T-helper 17 cell (primary cell): Measurements from ENCODE around the gene TAP2. TPM values are rescaled to one million over a fixed set of nuclear protein-coding genes. Genes with fewer than 3 reads are reported as not detected.

Source experiments
- ATAC-seq: fragments of 150-1000 bp; cut with Tn5 transposase; 2 replicates; pipeline ENCODE4 v1.10.0; 2021; ENCODE audit warnings: mild to moderate bottlenecking, moderate library complexity
- DNase-seq, 3 donors: peaks; one replicate each; pipeline versions ENCODE4 v3.0.0 to v3.0.0-alpha.2; 2020 to 2021
- H3K9me3 ChIP-seq: one replicate; pipeline ENCODE4 v1.7.0; 2013; ENCODE audit warnings: low read length, mild to moderate bottlenecking; ENCODE audit not compliant: control insufficient read depth, poor library complexity, severe bottlenecking
- H3K27ac Mint-ChIP-seq: one replicate; pipeline ENCODE4 v1.8.0; 2022; ENCODE audit warnings: mild to moderate bottlenecking, moderate library complexity, mixed read lengths
- H3K27me3 Mint-ChIP-seq: one replicate; pipeline ENCODE4 v1.8.0; 2022; ENCODE audit warnings: mixed read lengths
- H3K36me3 Mint-ChIP-seq: one replicate; pipeline ENCODE4 v1.8.0; 2022; ENCODE audit warnings: low read depth, mixed read lengths
- H3K4me1 Mint-ChIP-seq: one replicate; pipeline ENCODE4 v1.8.0; 2022; ENCODE audit warnings: mild to moderate bottlenecking, mixed read lengths
- H3K4me3 Mint-ChIP-seq: one replicate; pipeline ENCODE4 v1.8.0; 2022; ENCODE audit warnings: mild to moderate bottlenecking, moderate library complexity, mixed read lengths
- total RNA-seq, 4 donors: library from RNA in 2 of 4; stranded (reverse) in 2 of 4; gene quantifications; one replicate each; pipeline ENCODE4 v1.2.3 and lab custom pipeline; 2022 to 2026

Gene TAP2
- total RNA-seq, 2 donors from 2014 or later, result 92.6 to 103 TPM

DNA sequence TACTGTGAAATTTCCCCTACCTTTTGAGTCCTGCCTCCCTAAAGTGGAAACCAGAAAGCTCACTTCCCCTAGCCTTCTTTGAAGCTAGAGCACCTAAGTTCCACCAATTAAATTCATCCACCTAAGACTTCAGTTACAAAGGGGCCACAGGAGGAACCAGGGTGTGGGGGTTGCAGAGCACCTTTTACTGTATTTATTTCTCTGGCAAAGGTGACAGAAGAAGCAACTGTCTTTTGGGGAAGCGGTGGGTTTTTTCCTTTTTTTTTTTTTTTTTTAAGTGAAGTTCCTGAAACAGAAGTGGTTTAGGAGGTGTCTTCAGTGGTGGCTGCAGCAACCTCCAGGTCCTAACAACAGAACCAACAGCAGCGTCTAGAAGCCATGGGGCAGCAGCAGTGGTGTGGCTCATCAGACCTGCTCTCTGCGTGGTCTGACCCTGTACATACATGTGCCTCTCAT is 28.5 kb upstream of the TAP2 start:
- peak overlapping the region; percentile 43 for H3K4me3 Mint-ChIP-seq

DNA sequence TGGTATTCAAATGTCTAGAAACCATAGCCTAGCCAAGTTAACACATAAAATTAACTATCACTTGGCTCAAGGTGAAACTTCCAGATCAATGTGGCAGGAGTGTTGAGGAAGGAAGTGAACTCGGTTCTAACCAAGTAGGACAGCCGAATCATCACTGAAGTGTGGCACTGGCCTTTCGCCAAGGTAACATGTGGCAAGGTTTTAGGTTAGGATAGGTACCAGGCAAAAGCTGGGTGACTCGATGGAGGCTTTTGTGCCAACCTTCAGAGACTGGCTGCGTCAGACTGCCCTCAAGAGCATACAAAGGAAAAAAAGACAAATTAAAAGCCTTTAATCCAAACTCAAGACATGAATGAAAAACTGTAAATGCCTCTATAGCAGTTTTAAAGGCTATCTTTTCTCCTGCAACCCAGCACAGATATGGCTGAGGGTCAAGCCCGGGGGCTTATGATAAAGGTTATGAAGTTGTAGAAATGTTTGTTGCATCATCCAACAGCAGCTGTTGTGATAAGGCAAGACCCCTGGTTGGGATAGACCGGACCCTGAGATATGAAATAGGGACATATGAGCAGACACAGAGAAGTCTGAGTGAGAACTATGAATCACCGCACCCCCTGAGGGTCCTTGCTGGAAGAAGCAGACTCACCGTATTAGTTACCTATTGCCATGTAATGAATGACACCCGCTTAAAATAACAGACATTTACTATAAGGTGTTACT is 27.3 kb upstream of the TAP2 start:
- Mint-ChIP-seq H3K27me3 (no peaks in the 10 kb centered on the region), H3K4me3 (no peak overlapping the region), H3K36me3 (peaks cover 2% of the 10 kb centered on the region), H3K4me1 (peaks cover 21% of the 10 kb centered on the region), H3K27ac (peak overlapping the region; percentile 68)
- DNase-seq (no peak), ATAC-seq (no peak)
- H3K9me3 ChIP-seq, result no peaks in the 10 kb centered on the region

More for the DNA sequence above, 28.5 kb upstream of the TAP2 start:
- Mint-ChIP-seq H3K4me1 (peaks cover 19% of the 10 kb centered on the region), H3K36me3 (peaks cover 2% of the 10 kb centered on the region), H3K27ac (peak overlapping the region; percentile 68), H3K27me3 (no peaks in the 10 kb centered on the region)
- no peaks in the 10 kb centered on the region for H3K9me3 ChIP-seq
- peak; percentile 65 for ATAC-seq
- no peak for DNase-seq

DNA sequence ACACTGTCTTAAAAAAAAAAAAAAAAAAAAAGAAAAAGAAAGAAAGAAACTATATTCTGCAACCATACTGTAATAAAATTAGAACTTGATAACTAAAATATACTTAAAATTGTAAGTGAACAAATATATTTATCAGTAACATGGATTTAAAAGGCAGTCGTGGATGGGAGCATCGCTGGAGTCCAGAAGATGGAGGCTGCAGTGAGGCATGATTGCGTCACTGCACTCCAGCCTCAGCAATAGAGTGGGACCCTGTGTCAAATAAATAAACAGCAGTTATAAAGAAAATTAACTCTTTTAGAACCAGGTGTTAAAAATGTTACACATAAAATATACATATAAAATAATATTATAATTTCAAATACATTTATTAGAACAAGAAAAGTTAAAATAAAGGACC is 24.2 kb upstream of the TAP2 start:
- no peaks in the 10 kb centered on the region for H3K27me3 Mint-ChIP-seq
- no peak overlapping the region for H3K27ac Mint-ChIP-seq
- H3K4me1 Mint-ChIP-seq, result peaks cover 29% of the 10 kb centered on the region
- no peak overlapping the region for H3K4me3 Mint-ChIP-seq
- no peaks in the 10 kb centered on the region for H3K9me3 ChIP-seq
- DNase-seq, result no peak
- ATAC-seq, result no peak
- H3K36me3 Mint-ChIP-seq, result peaks cover 2% of the 10 kb centered on the region

DNA sequence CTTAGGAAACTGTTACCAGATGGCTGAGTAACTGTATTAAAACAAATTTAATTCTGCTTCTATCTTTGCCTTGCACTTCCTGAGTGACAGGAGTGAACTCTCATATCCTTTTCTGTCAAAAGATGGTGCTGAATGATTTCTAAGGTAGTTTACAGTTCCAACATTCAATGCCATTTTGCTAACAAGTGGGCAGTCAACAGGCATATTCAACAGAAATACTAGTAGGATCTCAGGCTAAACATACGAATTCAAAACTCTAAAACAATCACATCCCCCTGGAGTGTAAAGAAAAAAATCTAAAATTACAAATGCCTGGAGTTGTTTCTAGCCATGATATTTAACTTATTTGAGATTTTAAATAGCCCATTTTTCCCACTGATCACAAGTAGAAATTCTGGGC is 22.1 kb upstream of the TAP2 start:
- ATAC-seq, result no peak
- no peaks in the 10 kb centered on the region for H3K9me3 ChIP-seq
- Mint-ChIP-seq H3K4me1 (peaks cover 35% of the 10 kb centered on the region), H3K4me3 (no peak overlapping the region), H3K27ac (peak overlapping the region; percentile 83), H3K27me3 (no peaks in the 10 kb centered on the region), H3K36me3 (peaks cover 9% of the 10 kb centered on the region)
- DNase-seq, result no peak

DNA sequence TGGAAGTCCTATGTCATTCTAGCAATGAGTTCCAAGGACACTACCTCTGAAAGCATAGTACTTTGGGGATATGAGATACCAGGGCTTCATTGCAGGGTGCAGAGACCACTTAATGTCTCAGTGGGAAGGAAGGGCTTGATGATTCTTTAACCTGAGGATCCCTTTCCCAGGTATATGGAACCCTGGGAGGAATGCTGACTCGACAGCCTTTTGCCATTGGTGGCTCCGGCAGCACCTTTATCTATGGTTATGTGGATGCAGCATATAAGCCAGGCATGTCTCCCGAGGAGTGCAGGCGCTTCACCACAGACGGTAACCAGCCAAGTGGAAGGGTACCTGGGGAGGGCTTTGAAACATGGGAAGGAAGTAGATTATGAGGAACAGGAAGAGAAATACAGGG is 19.7 kb upstream of the TAP2 start:
- no peak for DNase-seq
- Mint-ChIP-seq H3K36me3 (peaks cover 18% of the 10 kb centered on the region), H3K27ac (peak overlapping the region; percentile 34), H3K4me1 (peaks cover 43% of the 10 kb centered on the region), H3K27me3 (no peaks in the 10 kb centered on the region), H3K4me3 (no peak overlapping the region)
- no peak for ATAC-seq
- no peaks in the 10 kb centered on the region for H3K9me3 ChIP-seq

DNA sequence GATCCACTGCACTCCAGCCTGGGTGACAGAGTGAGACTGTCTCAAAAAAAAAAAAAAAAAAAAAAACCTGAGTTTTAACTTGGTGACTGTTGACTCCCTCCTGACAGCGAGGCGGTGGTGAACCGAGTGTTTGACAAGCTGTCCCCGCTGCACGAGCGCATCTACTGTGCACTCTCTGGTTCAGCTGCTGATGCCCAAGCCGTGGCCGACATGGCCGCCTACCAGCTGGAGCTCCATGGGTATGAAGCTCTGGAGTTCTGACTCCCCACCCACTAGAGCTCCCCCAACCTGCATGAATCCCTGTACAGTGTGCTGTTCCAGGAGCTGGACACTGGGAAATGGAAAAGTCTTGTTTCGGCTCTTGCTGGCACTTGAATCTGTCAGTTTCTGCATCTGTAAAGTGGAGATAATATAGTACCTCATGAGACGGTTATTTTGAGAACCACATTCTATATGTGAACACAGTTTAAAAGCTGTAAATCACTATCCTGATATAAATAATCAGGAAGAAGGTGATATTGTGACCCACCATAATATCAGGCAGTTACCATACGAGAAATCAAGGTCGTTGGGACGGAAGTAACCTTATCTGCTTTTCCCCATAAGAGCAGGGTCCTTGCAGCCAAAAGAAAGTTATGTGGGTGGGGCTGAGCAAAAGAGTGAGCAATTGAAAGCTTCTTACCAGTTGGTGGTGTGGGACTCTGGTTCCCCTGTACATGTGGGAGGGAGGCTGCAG is 18.8 kb upstream of the TAP2 start:
- DNase-seq (no peak), ATAC-seq (no peak)
- no peak overlapping the region for H3K27ac Mint-ChIP-seq
- H3K9me3 ChIP-seq, result no peaks in the 10 kb centered on the region
- H3K4me3 Mint-ChIP-seq, result no peak overlapping the region
- H3K36me3 Mint-ChIP-seq, result peaks cover 20% of the 10 kb centered on the region
- no peaks in the 10 kb centered on the region for H3K27me3 Mint-ChIP-seq
- H3K4me1 Mint-ChIP-seq, result peaks cover 47% of the 10 kb centered on the region

DNA sequence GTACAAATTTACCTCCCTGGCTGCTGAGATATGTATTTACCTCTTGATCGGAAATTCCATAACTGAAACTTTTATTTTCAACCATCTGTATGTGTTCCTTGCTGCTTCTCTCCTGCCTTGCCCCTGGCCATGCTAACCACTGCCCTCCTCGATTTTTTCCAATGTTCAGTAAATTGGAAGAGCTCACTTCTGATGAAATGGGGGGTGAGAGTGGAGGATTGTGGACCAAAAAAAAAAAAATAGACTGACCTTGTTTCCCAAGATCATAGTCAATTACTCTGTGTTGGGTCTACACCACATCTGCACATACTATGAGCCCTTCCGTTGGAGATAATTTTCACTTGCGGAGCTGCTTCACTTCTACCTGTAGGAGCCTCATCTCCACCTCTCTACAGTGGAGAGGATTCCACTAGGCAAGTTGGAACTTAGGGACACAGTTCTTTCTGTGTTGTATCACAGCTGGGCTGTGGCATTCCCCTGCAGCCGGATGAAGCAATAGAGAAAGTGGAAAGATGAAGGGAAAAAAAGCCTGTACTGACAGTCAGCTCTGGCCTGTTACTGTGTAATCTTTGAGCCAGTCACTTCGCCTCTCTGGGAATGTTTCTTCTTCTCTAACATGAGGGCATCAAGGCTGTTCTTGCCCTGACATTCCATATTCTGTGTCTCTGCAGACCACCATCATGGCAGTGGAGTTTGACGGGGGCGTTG is 17.1 kb upstream of the TAP2 start:
- no peak for DNase-seq
- no peaks in the 10 kb centered on the region for H3K9me3 ChIP-seq
- Mint-ChIP-seq H3K27me3 (no peaks in the 10 kb centered on the region), H3K4me3 (peak overlapping the region; percentile 99), H3K4me1 (peaks cover 58% of the 10 kb centered on the region), H3K27ac (peak overlapping the region; percentile 100), H3K36me3 (peaks cover 31% of the 10 kb centered on the region)
- no peak for ATAC-seq

DNA sequence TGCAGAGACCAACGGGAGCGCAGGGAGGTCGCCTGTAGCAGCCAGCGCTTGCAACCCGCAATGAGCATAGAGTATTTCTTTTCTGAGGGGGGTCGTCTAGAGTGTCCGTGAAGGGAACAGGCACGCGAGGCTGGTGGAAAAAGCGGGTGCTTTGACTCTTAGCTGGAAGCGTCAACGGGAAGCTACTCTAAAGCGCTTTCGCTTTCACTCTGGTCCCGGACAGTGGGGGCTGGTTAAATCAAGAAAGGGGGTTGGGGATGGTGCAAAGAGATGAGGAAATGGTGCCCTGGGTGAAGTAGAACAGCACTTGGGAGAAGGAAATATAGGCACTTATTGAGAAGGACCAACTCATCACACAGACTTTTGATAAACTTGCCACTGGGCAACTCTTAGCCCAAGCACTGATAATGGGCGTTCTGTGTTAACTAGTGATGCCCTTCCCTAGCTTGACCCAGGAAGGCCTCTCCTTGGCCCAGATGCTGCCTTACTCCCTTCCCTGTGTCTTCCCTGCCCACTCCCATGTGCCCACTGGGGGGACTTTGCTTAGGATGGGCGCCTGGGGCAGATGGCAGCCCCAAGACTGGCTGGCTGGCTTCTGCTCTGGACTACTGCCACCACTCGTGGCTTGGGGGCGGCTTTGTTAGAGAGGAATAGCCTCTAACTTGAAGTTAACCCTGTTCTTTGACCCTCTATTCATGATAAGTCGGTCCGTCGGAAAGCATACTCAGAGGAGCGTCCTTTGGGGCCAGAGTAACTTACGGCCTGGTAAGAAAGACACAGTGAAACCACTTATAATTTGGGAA is 16.0 kb upstream of the TAP2 start:
- Mint-ChIP-seq H3K4me3 (peak overlapping the region; percentile 99), H3K36me3 (peaks cover 34% of the 10 kb centered on the region)
- DNase-seq, result peak in 2 of 3 donors; percentile 31 to 36

DNA sequence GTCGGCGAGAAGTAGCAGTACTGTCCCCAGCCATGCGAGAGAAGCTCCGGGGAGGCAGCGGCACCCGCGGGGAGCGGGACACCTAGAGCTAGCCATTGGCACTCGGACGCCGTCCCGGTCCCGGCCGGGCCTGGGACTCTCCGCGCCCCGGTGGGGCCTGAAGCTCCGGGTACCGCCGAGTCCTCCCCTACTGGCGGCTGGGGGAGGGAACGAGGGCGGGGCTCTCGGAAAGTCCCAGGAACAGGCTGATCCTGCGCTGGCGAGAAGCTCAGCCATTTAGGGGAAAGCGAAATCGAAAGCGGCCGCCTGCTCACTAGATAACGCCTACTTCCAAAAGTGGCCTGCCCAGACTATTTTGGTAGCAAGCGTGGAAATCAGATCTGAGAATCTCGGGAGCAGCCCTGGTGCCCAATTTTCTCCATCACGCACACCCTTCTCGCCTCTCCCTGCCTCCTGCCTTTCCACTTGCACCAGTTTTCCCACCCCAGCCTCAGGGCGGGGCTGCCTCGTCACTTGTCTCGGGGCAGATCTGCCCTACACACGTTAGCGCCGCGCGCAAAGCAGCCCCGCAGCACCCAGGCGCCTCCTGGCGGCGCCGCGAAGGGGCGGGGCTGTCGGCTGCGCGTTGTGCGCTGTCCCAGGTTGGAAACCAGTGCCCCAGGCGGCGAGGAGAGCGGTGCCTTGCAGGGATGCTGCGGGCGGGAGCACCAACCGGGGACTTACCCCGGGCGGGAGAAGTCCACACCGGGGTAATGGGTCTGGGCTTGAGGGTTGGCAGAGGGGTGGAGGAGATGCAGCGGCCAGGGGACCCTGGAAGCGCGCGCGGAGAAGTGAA is 15.2 kb upstream of the TAP2 start, which contains the start of the genes PSMB9 and TAP1:
Gene PSMB9, plus strand, starts transcription at position 652 of the 835 bp plus-strand sequence. Its CDS starts 38 bp downstream, at position 690.
Gene TAP1, minus strand, starts transcription at position 164 of the 835 bp plus-strand sequence. Its CDS starts 68 bp downstream, at position 96.
- peak within 1 kb of the TSS; percentile 100 for H3K27ac Mint-ChIP-seq
- ATAC-seq, result peak; percentile 84
- peaks cover 34% of the 10 kb centered on the region for H3K36me3 Mint-ChIP-seq
- H3K4me3 Mint-ChIP-seq, result peak within 1 kb of the TSS; percentile 99
- H3K4me1 Mint-ChIP-seq, result peaks cover 66% of the 10 kb centered on the region
- H3K9me3 ChIP-seq, result peaks cover 3% of the 10 kb centered on the region
- peak; percentile 89 to 91 (median 90) for DNase-seq
- H3K27me3 Mint-ChIP-seq, result no peaks in the 10 kb centered on the region

More for the DNA sequence above, 16.0 kb upstream of the TAP2 start:
- Mint-ChIP-seq H3K27me3 (no peaks in the 10 kb centered on the region), H3K27ac (peak overlapping the region; percentile 100), H3K4me1 (peaks cover 64% of the 10 kb centered on the region)
- H3K9me3 ChIP-seq, result peaks cover 3% of the 10 kb centered on the region
- peak; percentile 14 for ATAC-seq

DNA sequence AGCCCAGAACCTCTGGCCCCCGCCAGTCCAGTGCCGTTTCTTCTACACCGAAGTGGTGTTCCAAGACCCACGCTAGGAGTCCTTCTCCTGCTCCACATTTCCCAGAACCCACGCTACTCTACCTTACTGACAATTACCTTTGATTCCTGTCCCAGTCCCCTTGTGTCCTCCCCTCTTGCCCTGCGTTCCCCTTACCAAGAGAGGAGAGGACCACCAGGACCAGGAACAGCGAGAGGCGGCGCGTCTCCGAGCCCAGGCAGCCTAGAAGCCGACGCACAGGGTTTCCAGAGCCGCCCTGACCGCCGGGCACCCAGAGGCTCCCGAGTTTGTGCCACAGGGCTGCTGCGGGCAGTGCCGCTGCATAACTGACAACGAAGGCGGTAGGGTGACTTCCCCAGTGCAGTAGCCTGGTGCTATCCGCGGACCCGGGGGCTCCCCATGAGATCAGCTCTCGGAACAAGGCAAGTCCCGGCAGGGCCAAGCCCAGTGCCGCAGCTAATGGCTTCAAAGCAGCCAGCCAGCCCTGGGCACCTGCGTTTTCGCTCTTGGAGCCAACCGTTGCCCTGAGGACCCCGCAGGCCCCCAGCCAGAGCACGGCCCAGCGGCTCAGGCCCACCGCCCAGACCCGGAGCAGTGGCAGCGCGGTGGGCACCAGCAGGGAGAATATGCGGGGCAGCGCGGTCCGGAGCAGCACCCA is 14.5 kb upstream of the TAP2 start:
- H3K4me1 Mint-ChIP-seq, result peaks cover 70% of the 10 kb centered on the region
- H3K27me3 Mint-ChIP-seq, result no peaks in the 10 kb centered on the region
- DNase-seq (peak; percentile 38 to 67 (median 58)), ATAC-seq (peak; percentile 56)
- H3K4me3 Mint-ChIP-seq, result peak overlapping the region; percentile 99
- peaks cover 34% of the 10 kb centered on the region for H3K36me3 Mint-ChIP-seq
- H3K9me3 ChIP-seq, result peaks cover 3% of the 10 kb centered on the region
- peak overlapping the region; percentile 100 for H3K27ac Mint-ChIP-seq

DNA sequence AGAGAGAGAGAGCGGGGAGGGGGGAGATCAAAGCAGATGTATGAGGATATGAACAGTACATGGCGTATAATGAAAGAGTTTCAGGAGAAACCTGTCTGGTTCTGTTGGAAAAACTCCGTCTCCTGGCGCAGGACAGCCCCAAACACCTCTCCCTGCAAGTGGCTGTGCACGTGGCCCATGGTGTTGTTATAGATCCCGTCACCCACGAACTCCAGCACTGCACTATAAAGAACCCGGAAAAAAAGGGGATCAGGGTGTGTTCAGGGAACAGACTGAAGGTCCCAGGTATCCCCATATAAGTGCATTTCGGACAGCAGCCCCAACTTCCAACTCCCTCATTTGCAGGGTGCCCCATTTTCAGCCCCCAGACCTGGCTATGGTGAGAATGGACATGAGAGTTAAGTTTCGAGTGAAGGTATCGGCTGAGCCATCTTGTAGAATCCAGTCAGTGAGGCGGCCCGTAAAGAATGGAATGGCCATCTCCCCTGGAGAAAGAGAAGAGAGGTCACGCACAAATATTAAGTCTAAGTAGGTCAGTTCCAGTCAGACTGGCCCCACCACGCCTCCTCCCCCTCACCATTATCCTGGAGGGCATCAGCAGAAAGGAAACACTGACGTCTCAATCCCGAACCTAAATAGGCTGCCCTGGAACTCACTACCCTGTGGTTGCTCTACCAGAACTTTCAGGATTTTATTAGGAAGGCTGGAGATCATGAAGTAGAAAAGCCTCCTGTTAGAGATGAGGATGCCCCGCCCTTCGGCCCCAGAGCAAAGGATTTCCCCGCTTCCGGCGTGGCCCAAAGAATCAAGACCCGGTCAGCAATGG is 13.7 kb upstream of the TAP2 start:
- Mint-ChIP-seq H3K36me3 (peaks cover 41% of the 10 kb centered on the region), H3K4me3 (peak overlapping the region; percentile 99), H3K4me1 (peaks cover 70% of the 10 kb centered on the region), H3K27ac (peak overlapping the region; percentile 100), H3K27me3 (no peaks in the 10 kb centered on the region)
- no peak for DNase-seq
- H3K9me3 ChIP-seq, result peaks cover 3% of the 10 kb centered on the region
- ATAC-seq, result no peak
